Endothelial cell of umbilical vein (primary cell): ENCODE results near the gene SRGAP1. TPM values are rescaled to one million over a fixed set of nuclear protein-coding genes. Genes with fewer than 3 reads are reported as not detected.

ENCODE experiments used
- BruUV-seq: library from RNA; stranded (reverse); fragments of 400-500 nt; replicated peaks from 2 replicates; lab custom pipeline; 2021; lab: Mats Ljungman, UMichigan
- CTCF ChIA-PET: fragments of 300-600, 350-600 bp; sonication (Branson Sonifier 250); formaldehyde crosslinking; loops from one replicate; lab custom pipeline; 2021; ENCODE audit warnings: antibody characterized with exemption, inconsistent platforms; lab: Charles Lee
- POLR2A ChIA-PET: fragments of 300-600, 350-600 bp; sonication (Branson Sonifier 250); formaldehyde crosslinking; loops from one replicate; lab custom pipeline; 2021; ENCODE audit warnings: antibody characterized with exemption, inconsistent platforms; lab: Charles Lee
- DNase-seq: peaks from one replicate; pipeline ENCODE4 v3.0.0-alpha.2; 2011; ENCODE audit warnings: low read depth, low spot score
- FAIRE-seq: peaks from 2 replicates; lab custom pipeline; 2011; peaks lifted over from hg19 to GRCh38; lab: Jason Lieb, UNC
- H2AFZ ChIP-seq: 2 replicates; pipeline ENCODE4 v1.6.0; 2012; ENCODE audit warnings: low read depth, low read length, control low read depth, inconsistent platforms
- H3K27ac ChIP-seq: 2 replicates; pipeline ENCODE4 v1.5.1; 2011; ENCODE audit warnings: low read depth, mild to moderate bottlenecking, control low read depth, low read length, moderate library complexity; ENCODE audit not compliant: insufficient read depth
- H3K27me3 ChIP-seq, 2 experiments: 2 replicates each; pipeline versions ENCODE4 v1.6.0 to v1.6.1; 2011; ENCODE audit warnings: low read length in 2 of 2, mixed read lengths in 1 of 2; ENCODE audit not compliant: control insufficient read depth in 2 of 2, insufficient read depth in 2 of 2
- H3K36me3 ChIP-seq, 2 experiments: 2 replicates in 1 of 2; 3 replicates in 1 of 2; pipeline ENCODE4 v1.5.1; 2011; ENCODE audit warnings: low read length in 2 of 2, mild to moderate bottlenecking in 1 of 2, moderate library complexity in 1 of 2; ENCODE audit not compliant: control insufficient read depth in 2 of 2, insufficient read depth in 2 of 2; ENCODE audit errors: extremely low read depth in 1 of 2
- H3K4me1 ChIP-seq: 3 replicates; pipeline ENCODE4 v1.5.1; 2011; ENCODE audit warnings: mild to moderate bottlenecking, low read length; ENCODE audit not compliant: control insufficient read depth, insufficient read depth; ENCODE audit errors: extremely low read depth
- H3K4me2 ChIP-seq: 2 replicates; pipeline ENCODE4 v1.6.1; 2011; ENCODE audit warnings: low read length, control low read depth, mixed read lengths; ENCODE audit not compliant: insufficient read depth
- H3K4me3 ChIP-seq, 3 experiments: fragments of 200-600 bp in 1 of 3; sonication (generic), shearing (Covaris generic) in 1 of 3; replicated peaks in 1 of 3; 2 replicates each; pipeline ENCODE4 v1.5.1; 2011 to 2016; ENCODE audit warnings: control low read depth in 3 of 3, low read length in 3 of 3, mild to moderate bottlenecking in 2 of 3, inconsistent platforms in 1 of 3, low read depth in 1 of 3, moderate library complexity in 1 of 3; ENCODE audit not compliant: insufficient read depth in 1 of 3
- H3K79me2 ChIP-seq: 2 replicates; pipeline ENCODE4 v1.6.0; 2012; ENCODE audit warnings: low read length, inconsistent platforms; ENCODE audit not compliant: control insufficient read depth, insufficient read depth
- H3K9ac ChIP-seq: replicated peaks from 2 replicates; pipeline ENCODE3; 2011; ENCODE audit warnings: low read length, control low read depth; ENCODE audit not compliant: insufficient read depth; ENCODE audit errors: extremely low read depth
- H3K9me1 ChIP-seq: replicated peaks from 3 replicates; pipeline ENCODE4 v1.6.0; 2011; ENCODE audit warnings: mild to moderate bottlenecking, low read length; ENCODE audit not compliant: control insufficient read depth, insufficient read depth; ENCODE audit errors: extremely low read depth
- H3K9me3 ChIP-seq: replicated peaks from 2 replicates; pipeline ENCODE4 v1.5.1; 2012; ENCODE audit warnings: low read length, inconsistent platforms; ENCODE audit not compliant: control insufficient read depth, insufficient read depth
- H4K20me1 ChIP-seq: replicated peaks from 2 replicates; pipeline ENCODE3; 2011; ENCODE audit warnings: mild to moderate bottlenecking, low read length; ENCODE audit not compliant: control insufficient read depth, insufficient read depth; ENCODE audit errors: extremely low read depth
- CTCF ChIP-seq, 2 donors: IDR thresholded peaks; 1 replicate in 1 of 2; 2 replicates in 1 of 2; pipeline ENCODE4 v1.5.1; 2011; ENCODE audit warnings: low read length in 2 of 2, mild to moderate bottlenecking in 2 of 2, moderate library complexity in 2 of 2, control low read depth in 1 of 2, inconsistent platforms in 1 of 2, low read depth in 1 of 2; ENCODE audit not compliant: insufficient read depth in 1 of 2; ENCODE audit errors: extremely low read depth in 1 of 2
- EZH2 ChIP-seq: IDR thresholded peaks from 2 replicates; pipeline ENCODE4 v1.6.1; 2012; ENCODE audit warnings: borderline replicate concordance, low read depth, mild to moderate bottlenecking, moderate library complexity, low read length, inconsistent platforms; ENCODE audit not compliant: severe bottlenecking
- FOS ChIP-seq: IDR thresholded peaks from 2 replicates; pipeline ENCODE4 v1.6.1; 2011; ENCODE audit warnings: mild to moderate bottlenecking, low read length, moderate library complexity, borderline replicate concordance; ENCODE audit not compliant: insufficient read depth
- GATA2 ChIP-seq: IDR thresholded peaks from 2 replicates; pipeline ENCODE4 v1.7.0; 2011; ENCODE audit warnings: low read depth, mild to moderate bottlenecking, moderate library complexity, mixed read lengths, low read length; ENCODE audit not compliant: insufficient read length, insufficient read depth
- JUN ChIP-seq: IDR thresholded peaks from 2 replicates; pipeline ENCODE4 v1.6.1; 2011; ENCODE audit warnings: borderline replicate concordance, low read depth; ENCODE audit not compliant: insufficient read length, insufficient read depth
- MAX ChIP-seq: IDR thresholded peaks from 2 replicates; pipeline ENCODE4 v1.6.1; 2011; ENCODE audit not compliant: insufficient read depth, insufficient read length
- MYC ChIP-seq: IDR thresholded peaks from one replicate; pipeline ENCODE4 v1.6.1; 2011; ENCODE audit warnings: mild to moderate bottlenecking, low read depth, low read length
- POLR2A ChIP-seq: IDR thresholded peaks from 2 replicates; pipeline ENCODE4 v1.6.1; 2012; ENCODE audit warnings: low read depth, mild to moderate bottlenecking, control low read depth, low read length
- POLR2AphosphoS5 ChIP-seq: IDR thresholded peaks from 2 replicates; pipeline ENCODE4 v1.6.1; 2012; ENCODE audit warnings: low read depth, mild to moderate bottlenecking, control low read depth, low read length, moderate library complexity; ENCODE audit not compliant: insufficient read depth
- dilution Hi-C: fragments of 300-500 bp; cut with MboI; formaldehyde crosslinking; loops from one replicate; pipeline ENCODE4 v1.15.0; 2019; ENCODE audit warnings: low sequenced_read_pairs; ENCODE audit not compliant: extremely low pct_ligation_motif_present
- intact Hi-C: fragments of 100-400 bp; cut with micrococcal nuclease; formaldehyde crosslinking; loops from one replicate; pipeline ENCODE4 v1.10.0; 2022
- polyA plus RNA-seq, 4 experiments: library from polyadenylated mRNA; depleted of rRNA in 3 of 4; stranded (reverse) in 3 of 4; unstranded in 1 of 4; fragments of >200 nt; gene quantifications; 2 replicates each; pipeline versions ENCODE4 v1.2.1 to v1.2.3, GENCODE V29; 2011 to 2012; ENCODE audit warnings: missing spikeins in 1 of 4
- total RNA-seq: library from RNA; stranded (reverse); gene quantifications from 2 replicates; pipeline ENCODE4 v1.2.3, GENCODE V29; 2021

SRGAP1 gene
- total and polyA plus RNA-seq, 2 donors (not counting 3 experiments of a cell fraction or from before 2014, with no cell fraction given): 4.9 to 16.3 TPM

DNA sequence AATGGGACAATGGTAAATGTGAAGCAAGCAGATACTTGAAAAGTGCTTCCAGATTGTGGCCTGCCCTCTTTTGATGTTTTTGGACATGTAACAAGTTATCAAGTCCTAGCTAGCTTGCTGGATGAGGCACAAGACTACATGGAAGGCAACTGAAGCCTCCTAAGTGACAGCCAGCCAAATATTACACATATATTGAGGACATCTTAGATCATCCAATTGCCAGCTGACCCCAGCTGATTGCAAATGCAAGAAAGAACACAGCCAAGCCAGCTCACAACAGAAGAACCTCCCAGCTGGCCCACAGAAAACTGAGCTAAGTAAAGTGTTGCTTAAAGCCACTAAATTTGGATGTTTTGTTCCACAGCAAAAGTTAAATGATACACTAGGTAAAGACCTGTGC is 156.9 kb downstream of the SRGAP1 start:
- peaks cover 0 to 3% of the 10 kb centered on the region in 2 experiments for H3K36me3 ChIP-seq
- H4K20me1 ChIP-seq: no peaks in the 10 kb centered on the region
- ChIA-PET POLR2A (no interaction called here), CTCF (no interaction called here)
- no peak overlapping the region for H3K4me2 ChIP-seq
- no peaks in the 10 kb centered on the region for H3K9me3 ChIP-seq
- no peaks in the 10 kb centered on the region for H3K79me2 ChIP-seq
- H3K4me3 ChIP-seq: no peak overlapping the region
- no peak for TF ChIP-seq MYC
- TF ChIP-seq MAX: no peak
- no peak for TF ChIP-seq POLR2A
- no peak for TF ChIP-seq CTCF (IDR thresholded peaks at IDR 0.05; ENCODE audit: extremely low read depth in 1 of 2, insufficient read depth in 1 of 2, low read depth in 1 of 2, low read length in 2 of 2)
- TF ChIP-seq EZH2: no peak
- TF ChIP-seq JUN: no peak
- no peak for TF ChIP-seq POLR2AphosphoS5
- TF ChIP-seq FOS: no peak
- TF ChIP-seq GATA2: no peak
- H3K27me3 ChIP-seq: no peaks in the 10 kb centered on the region
- no peak for DNase-seq
- intact Hi-C loops (no loop called here), dilution Hi-C loops (no loop called here)
- no peak for FAIRE-seq
- H3K9me1 ChIP-seq: no peaks in the 10 kb centered on the region
- H3K9ac ChIP-seq: no peak overlapping the region
- no TSS peak for BruUV-seq
- no peak overlapping the region for H2AFZ ChIP-seq
- no peak overlapping the region for H3K27ac ChIP-seq
- no peaks in the 10 kb centered on the region for H3K4me1 ChIP-seq
